Umbilical cord (tissue), 2 donors: ENCODE data around the gene ZDHHC21. TPM values are rescaled to one million over a fixed set of nuclear protein-coding genes. Genes with fewer than 3 reads are reported as not detected.
A peak's percentile ranks its signal among the peaks of the same experiment; 100 is the strongest.

Source experiments
- DNase-seq: peaks from one replicate; pipeline ENCODE4 v3.0.0-alpha.2; 2015; ENCODE audit warnings: low spot score
- total RNA-seq: library from RNA; depleted of rRNA; stranded (reverse); fragments of >200 nt; gene quantifications from one replicate; pipeline ENCODE4 v1.2.3, GENCODE V29; 2014; ENCODE audit warnings: low replicate concordance; ENCODE audit not compliant: insufficient read depth

ZDHHC21 gene, protein sequence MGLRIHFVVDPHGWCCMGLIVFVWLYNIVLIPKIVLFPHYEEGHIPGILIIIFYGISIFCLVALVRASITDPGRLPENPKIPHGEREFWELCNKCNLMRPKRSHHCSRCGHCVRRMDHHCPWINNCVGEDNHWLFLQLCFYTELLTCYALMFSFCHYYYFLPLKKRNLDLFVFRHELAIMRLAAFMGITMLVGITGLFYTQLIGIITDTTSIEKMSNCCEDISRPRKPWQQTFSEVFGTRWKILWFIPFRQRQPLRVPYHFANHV
- 25.3 TPM for total RNA-seq

DNA sequence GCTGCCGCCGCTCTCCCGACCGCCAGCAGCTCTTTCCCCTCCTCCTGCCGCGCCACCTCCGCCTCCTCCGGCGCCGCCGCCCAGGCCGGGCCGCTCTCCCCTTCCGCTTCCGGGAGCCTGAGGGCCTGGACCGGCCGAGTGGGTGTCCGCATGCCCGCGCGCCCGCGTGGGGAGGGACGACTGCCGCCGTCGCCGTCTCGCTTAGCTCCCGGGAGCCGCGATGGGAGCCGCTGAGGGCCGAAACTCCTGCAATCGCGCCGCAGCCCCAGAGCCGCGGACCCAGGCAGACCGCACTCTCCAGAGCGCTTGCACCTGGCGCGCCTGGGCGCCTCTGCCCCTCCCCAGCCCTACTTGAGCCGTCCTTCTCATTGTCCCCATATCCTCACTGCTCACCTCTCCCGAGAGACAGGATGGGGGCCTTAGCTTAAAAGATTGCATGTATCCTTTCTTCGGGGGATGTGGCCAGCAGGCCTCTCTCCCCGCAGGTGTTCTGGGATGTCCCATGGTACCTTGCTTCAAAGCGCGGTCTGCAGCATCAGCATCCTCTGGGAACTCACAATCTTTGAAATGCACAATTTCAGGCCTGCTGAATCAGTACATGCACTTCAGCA, at the start of gene ZDHHC21:
ZDHHC21 (minus strand) TSS at position 182 of the 611 bp plus-strand sequence. CDS start 19,092 bp downstream, outside the sequence.
- peak; percentile 73 for DNase-seq

DNA sequence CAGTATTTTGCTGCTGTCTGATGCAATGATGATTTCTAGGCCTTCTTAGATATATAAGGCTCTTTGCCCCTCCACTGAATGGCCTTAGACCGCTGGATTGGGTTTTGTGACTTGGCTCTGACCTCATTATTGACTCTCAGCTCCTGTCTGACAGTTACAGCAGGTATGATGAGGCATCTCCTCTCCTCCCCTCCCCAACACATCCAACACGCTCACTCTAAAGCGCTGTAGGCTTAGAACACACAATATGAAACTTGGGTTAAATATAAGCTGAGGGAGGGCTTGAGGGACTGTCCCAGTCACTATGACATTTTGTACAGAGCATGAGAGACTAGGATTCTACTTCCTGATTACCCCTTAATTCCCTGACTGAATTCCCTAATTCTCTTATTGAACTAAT, 48.1 kb upstream of the ZDHHC21 start:
- DNase-seq, result no peak

GRCh38 chr9:14733133-14733532, 39.9 kb upstream of the ZDHHC21 start:
- no peak for DNase-seq

- no peak for DNase-seq
Observed at GRCh38 chr9:14731294-14731981, 38.2 kb upstream of the ZDHHC21 start.

GRCh38 chr9:14730461-14730898, 37.2 kb upstream of the ZDHHC21 start:
- DNase-seq, result no peak

GRCh38 chr9:14723301-14723700, 30.1 kb upstream of the ZDHHC21 start:
- DNase-seq, result no peak

DNA sequence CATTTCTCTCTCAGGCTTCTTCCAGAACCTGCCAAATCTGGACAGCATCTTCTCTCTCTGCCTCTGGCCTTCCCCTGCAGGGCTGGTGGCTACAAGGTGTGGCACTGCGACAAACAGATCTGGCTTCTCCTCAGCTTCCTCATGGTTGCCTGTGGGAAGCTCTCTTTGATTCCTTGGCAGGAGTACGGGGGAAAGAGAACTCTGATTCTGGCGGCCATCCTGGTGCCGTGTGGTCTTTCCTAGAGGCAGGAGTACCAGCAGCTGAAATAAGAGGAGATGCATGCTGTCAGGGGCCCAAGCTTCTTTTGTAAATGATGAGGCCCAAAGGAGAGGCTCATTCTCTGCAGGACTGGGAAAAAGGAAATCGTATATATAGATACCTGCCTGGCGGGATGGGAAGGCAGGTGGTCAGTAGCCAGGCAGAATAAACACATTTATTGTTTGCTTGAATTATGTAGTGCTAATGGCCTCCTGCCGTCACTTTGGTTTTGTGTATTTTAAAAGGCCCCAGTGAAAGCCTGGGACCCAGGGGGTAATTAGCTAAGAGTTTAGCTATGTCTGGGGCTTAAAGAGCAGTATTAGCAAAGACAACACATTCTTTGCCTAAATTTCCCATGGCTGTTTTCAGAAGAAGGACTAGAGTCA, 29.3 kb upstream of the ZDHHC21 start, which contains the start of gene CER1:
CER1 (minus strand) TSS at position 343 of the 645 bp plus-strand sequence; CDS start at position 282, 61 bp downstream.
- DNase-seq, result no peak

DNA sequence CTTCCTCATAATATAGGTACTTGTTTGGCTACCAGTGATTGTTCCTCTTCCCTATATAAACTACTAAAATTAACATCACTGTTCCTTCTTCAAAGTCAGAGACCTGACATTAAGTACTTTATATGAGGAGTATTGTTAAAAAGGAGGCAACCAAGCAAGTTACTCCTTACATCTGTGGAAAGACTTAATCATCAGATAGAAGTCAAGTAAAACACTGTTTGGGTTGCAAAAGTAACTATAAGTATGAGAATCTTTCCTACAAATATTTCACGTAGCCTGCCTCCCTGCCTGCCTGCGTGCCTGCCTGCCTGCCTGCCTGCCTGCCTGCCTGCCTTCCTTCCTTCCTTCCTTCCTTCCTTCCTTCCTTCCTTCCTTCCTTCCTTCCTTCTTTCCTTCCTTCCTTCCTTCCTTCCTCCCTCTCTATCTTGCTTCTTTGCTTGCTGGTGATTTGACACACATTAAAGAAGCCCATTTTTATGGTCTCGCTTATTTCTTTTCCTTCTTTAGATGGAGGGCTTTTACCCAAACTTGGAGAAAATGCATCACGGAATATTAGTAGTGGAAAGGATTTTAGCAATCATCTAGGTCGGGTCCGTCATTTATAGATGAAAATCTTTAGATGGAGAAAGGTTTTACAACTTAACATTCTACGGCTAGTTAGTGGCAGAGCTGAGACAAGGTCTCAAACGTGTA, 26.1 kb upstream of the ZDHHC21 start:
- DNase-seq, result no peak

GRCh38 chr9:14715102-14715501, 21.9 kb upstream of the ZDHHC21 start:
- no peak for DNase-seq

DNA sequence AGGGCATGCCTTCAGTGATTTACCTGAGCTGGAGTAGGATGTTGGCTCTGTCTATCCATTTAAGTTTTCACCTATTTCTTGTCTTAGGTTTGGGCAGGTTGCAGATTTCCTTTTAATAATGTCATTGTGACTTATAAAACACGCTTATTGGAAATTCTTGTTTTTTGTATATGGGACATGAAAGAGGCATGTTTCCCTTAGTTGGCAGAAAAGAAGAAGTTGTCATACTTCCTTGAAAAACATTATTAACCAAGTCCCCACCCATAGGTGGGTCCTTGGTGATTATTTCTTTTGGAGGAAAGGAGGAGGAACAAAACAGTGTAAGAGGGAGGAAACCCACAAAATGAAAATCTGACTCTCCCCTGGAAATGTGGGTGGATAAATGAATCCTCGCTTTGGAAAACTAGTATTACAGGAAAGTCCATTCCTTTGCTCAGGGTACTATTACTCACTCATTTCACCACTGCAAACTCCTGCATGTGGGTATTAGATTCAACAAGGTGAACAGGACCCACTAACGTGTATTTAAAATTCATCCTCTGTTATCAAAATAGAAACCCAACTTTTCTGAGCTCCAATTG, 20.0 kb upstream of the ZDHHC21 start:
- no peak for DNase-seq

GRCh38 chr9:14710804-14711203, 17.6 kb upstream of the ZDHHC21 start:
- DNase-seq, result no peak

- DNase-seq, result no peak
Observed at GRCh38 chr9:14706530-14707140, 13.4 kb upstream of the ZDHHC21 start.

- DNase-seq, result no peak
Observed at GRCh38 chr9:14705079-14705478, 11.8 kb upstream of the ZDHHC21 start.

DNA sequence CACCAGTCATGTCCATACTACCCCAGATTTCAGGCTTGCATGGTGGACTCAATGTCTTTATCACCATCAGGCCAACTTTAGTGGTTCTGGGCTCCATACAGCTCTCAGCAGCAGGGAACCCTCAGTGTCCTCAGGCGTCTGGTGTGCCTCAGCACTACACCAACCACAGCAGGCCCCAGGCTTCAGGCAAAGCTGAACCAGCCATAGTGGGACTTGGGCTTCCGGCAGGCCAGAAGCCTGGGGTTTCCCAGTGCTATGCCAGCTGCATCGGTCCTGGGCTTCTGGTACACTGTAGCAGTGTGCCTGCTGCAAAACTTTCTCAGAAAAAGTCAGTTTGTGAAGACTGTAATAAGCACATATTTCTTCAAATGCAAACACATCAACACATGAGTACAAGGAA, 11.0 kb upstream of the ZDHHC21 start:
- no peak for DNase-seq

- DNase-seq, result no peak
Observed at GRCh38 chr9:14702200-14702720, 9.0 kb upstream of the ZDHHC21 start.

DNA sequence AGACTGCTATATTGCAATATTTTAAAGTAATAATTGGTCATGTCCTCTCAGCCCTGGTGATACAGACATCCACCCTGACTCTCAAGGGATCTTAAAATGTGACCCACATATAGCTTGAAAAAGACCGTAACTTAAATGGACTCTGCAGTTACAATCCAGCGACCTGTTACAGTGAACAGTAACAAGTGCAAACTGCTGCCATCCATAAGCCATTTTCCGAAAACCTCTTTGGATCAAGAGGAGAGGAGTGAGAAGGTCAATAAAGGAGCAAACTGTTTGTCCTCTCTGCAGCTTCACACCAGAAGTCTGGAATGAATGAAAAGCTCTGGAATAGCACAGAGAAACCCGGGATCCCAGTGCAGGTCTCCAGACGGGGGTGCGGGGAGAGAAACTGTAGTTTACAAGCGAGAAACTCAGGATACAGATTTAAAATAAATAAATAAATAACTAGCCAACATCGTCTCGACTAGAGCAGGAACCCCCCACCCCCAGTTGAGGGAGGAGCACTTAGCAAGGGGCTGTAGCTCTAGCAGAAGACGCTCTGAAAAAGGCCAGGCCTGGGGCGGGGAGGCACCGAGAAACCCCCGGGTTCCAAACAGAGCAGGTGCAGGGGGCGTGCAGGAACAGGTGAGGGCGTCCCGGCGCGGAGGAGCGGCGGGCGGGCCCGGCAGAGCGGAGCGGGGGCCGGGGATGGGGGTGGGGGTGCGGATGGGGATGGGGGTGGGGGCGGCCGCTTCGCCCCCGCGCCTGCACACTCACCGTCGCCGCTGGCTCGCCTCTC, 572 bp downstream of the ZDHHC21 start:
- DNase-seq, result peak; percentile 20

- DNase-seq, result no peak
Observed at GRCh38 chr9:14690948-14691730, 2.1 kb downstream of the ZDHHC21 start.

DNA sequence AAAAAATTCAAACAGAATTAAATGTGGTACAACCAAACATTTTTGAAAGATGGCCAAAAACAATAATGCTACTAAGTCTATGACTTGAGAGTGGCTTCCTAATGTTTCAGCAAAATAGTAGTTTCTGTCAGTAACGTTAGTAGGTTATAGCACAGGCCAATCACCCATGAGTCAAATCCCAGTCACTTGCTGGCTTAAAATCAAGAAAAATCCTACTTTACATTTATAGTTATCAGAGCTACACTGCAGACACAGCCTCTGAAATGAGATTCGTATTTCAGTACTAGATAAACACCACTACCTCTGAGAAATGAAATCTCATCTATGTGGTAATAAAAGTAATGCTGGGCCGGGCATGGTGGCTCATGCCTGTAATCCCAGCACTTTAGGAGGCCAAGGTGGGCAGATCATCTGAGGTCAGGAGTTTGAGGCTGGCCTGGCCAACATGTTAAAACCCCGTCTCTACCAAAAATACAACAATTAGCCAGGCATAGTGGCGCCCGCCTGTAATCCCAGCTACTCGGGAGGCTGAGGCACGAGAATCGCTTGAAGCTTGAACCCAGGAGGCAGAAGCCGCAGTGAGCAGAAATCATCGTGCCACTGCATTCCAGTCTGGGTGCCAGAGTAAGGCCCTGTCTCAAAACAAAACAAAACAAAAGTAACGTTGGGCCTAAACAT, 6.1 kb downstream of the ZDHHC21 start:
- DNase-seq, result no peak
